IMR-90 (cell line): ENCODE results near the gene TINAG. TPM values are rescaled to one million over a fixed set of nuclear protein-coding genes. Genes with fewer than 3 reads are reported as not detected.

Source experiments
- ATAC-seq: fragments of 200-7000 bp; cut with Tn5 transposase; 2 replicates; pipeline ENCODE4 v1.9.1; 2020; ENCODE audit warnings: low read depth, mild to moderate bottlenecking, moderate library complexity
- BruUV-seq: library from RNA; stranded (reverse); fragments of 400-500 nt; replicated peaks from 2 replicates; lab custom pipeline; 2021; lab: Mats Ljungman, UMichigan
- CTCF ChIA-PET: fragments of 300-600 bp; formaldehyde crosslinking; extraction: SDS; loops from one replicate; lab custom pipeline; 2021; ENCODE audit warnings: antibody characterized with exemption; lab: Yijun Ruan, JAX
- POLR2A ChIA-PET: fragments of 300-600 bp; sonication (Branson Sonifier 250); formaldehyde crosslinking; loops from one replicate; lab custom pipeline; 2022; ENCODE audit warnings: antibody characterized with exemption; ENCODE audit not compliant: unreplicated experiment; lab: Charles Lee
- DNase-seq: peaks from one replicate; pipeline ENCODE4 v3.0.0; 2013
- H2AFZ ChIP-seq: replicated peaks from 2 replicates; pipeline ENCODE3; 2013; ENCODE audit warnings: low read length, mild to moderate bottlenecking; ENCODE audit not compliant: poor library complexity
- H2AK5ac ChIP-seq: 2 replicates; pipeline ENCODE4 v1.6.1; 2013; ENCODE audit warnings: low read depth, low read length, inconsistent platforms
- H2AK9ac ChIP-seq: replicated peaks from 2 replicates; pipeline ENCODE3; 2013; ENCODE audit warnings: mild to moderate bottlenecking, low read depth, low read length, moderate library complexity; ENCODE audit not compliant: poor library complexity
- H2BK120ac ChIP-seq: 2 replicates; pipeline ENCODE4 v1.6.1; 2013; ENCODE audit warnings: low read depth, low read length, inconsistent platforms
- H2BK15ac ChIP-seq: 3 replicates; pipeline ENCODE4 v1.6.1; 2013; ENCODE audit warnings: low read depth, low read length, inconsistent platforms
- H2BK20ac ChIP-seq: 2 replicates; pipeline ENCODE4 v1.6.1; 2013; ENCODE audit warnings: low read depth, mild to moderate bottlenecking, inconsistent platforms, low read length, moderate library complexity
- H2BK5ac ChIP-seq: 2 replicates; pipeline ENCODE4 v1.6.1; 2013; ENCODE audit warnings: mild to moderate bottlenecking, low read depth, low read length, inconsistent platforms; ENCODE audit not compliant: poor library complexity, severe bottlenecking
- H3K14ac ChIP-seq: replicated peaks from 2 replicates; pipeline ENCODE4 v1.6.1; 2013; ENCODE audit warnings: low read depth, low read length, inconsistent platforms
- H3K18ac ChIP-seq: 2 replicates; pipeline ENCODE4 v1.6.1; 2013; ENCODE audit warnings: low read depth, low read length, control low read depth
- H3K23ac ChIP-seq: 2 replicates; pipeline ENCODE4 v1.6.1; 2013; ENCODE audit warnings: low read depth, low read length, inconsistent platforms
- H3K27ac ChIP-seq: 2 replicates; pipeline ENCODE4 v1.5.1; 2013; ENCODE audit warnings: mild to moderate bottlenecking, control low read depth, low read length; ENCODE audit not compliant: insufficient read depth
- H3K27me3 ChIP-seq: 2 replicates; pipeline ENCODE4 v1.6.1; 2013; ENCODE audit warnings: low read length; ENCODE audit not compliant: control insufficient read depth, insufficient read depth
- H3K36me3 ChIP-seq: 2 replicates; pipeline ENCODE4 v1.6.1; 2013; ENCODE audit warnings: low read length, mixed read lengths; ENCODE audit not compliant: control insufficient read depth, insufficient read depth
- H3K4ac ChIP-seq: 2 replicates; pipeline ENCODE4 v1.6.1; 2013; ENCODE audit warnings: low read depth, low read length, inconsistent platforms
- H3K4me1 ChIP-seq: 2 replicates; pipeline ENCODE4 v1.6.1; 2013; ENCODE audit warnings: low read length, mixed read lengths; ENCODE audit not compliant: control insufficient read depth, insufficient read depth
- H3K4me2 ChIP-seq: 2 replicates; pipeline ENCODE4 v1.6.1; 2013; ENCODE audit warnings: low read depth, mild to moderate bottlenecking, control low read depth, low read length, moderate library complexity
- H3K4me3 ChIP-seq: 2 replicates; pipeline ENCODE4 v1.5.1; 2013; ENCODE audit warnings: low read depth, mild to moderate bottlenecking, control low read depth, low read length, moderate library complexity; ENCODE audit not compliant: insufficient read depth
- H3K56ac ChIP-seq: 2 replicates; pipeline ENCODE4 v1.6.1; 2013; ENCODE audit warnings: low read length, inconsistent platforms; ENCODE audit not compliant: insufficient read depth; ENCODE audit errors: extremely low read depth
- H3K79me1 ChIP-seq, 2 experiments: 2 replicates each; pipeline ENCODE4 v1.6.1; 2013; ENCODE audit warnings: low read length in 2 of 2, inconsistent platforms in 1 of 2, low read depth in 1 of 2
- H3K9ac ChIP-seq: 2 replicates; pipeline ENCODE4 v1.6.1; 2013; ENCODE audit warnings: low read depth, low read length, control low read depth
- H3K9me1 ChIP-seq: 2 replicates; pipeline ENCODE4 v1.6.1; 2013; ENCODE audit warnings: low read length, inconsistent platforms; ENCODE audit not compliant: insufficient read depth
- H3K9me3 ChIP-seq: 2 replicates; pipeline ENCODE4 v1.6.1; 2013; ENCODE audit warnings: low read length; ENCODE audit not compliant: control insufficient read depth, insufficient read depth
- H4K20me1 ChIP-seq: 2 replicates; pipeline ENCODE4 v1.6.1; 2013; ENCODE audit warnings: low read length, inconsistent platforms; ENCODE audit not compliant: insufficient read depth
- H4K5ac ChIP-seq: 2 replicates; pipeline ENCODE4 v1.6.1; 2013; ENCODE audit warnings: mild to moderate bottlenecking, low read depth, low read length, control low read depth
- H4K8ac ChIP-seq, 2 experiments: 2 replicates each; pipeline ENCODE4 v1.6.1; 2013; ENCODE audit warnings: low read depth in 2 of 2, low read length in 2 of 2, control low read depth in 1 of 2, inconsistent platforms in 1 of 2
- H4K91ac ChIP-seq: 2 replicates; pipeline ENCODE4 v1.6.1; 2013; ENCODE audit warnings: low read depth, low read length, inconsistent platforms; ENCODE audit not compliant: insufficient read depth
- BHLHE40 ChIP-seq: fragments of 150-350 bp; IDR thresholded peaks from 2 replicates; pipeline ENCODE4 v1.6.1; 2016; ENCODE audit warnings: mild to moderate bottlenecking, low read depth, low read length
- CEBPB ChIP-seq: IDR thresholded peaks from 2 replicates; pipeline ENCODE4 v1.6.1; 2012; ENCODE audit warnings: low read depth, low read length, improper control_type of control experiment
- CHD1 ChIP-seq: IDR thresholded peaks from 2 replicates; pipeline ENCODE4 v1.6.1; 2012; ENCODE audit warnings: low read depth, low read length, improper control_type of control experiment
- CTCF ChIP-seq: conservative IDR thresholded peaks from 2 replicates; pipeline ENCODE4 v1.5.1; 2012; ENCODE audit warnings: mild to moderate bottlenecking, low read depth, low read length, improper control_type of control experiment
- ELK1 ChIP-seq: fragments of 150-350 bp; IDR thresholded peaks from 2 replicates; pipeline ENCODE4 v1.6.1; 2016; ENCODE audit warnings: low read depth, mild to moderate bottlenecking, low read length, moderate library complexity, borderline replicate concordance
- MAFK ChIP-seq: IDR thresholded peaks from 2 replicates; pipeline ENCODE4 v1.6.1; 2012; ENCODE audit warnings: low read depth, low read length, improper control_type of control experiment
- MAZ ChIP-seq: IDR thresholded peaks from 2 replicates; pipeline ENCODE4 v1.6.1; 2012; ENCODE audit warnings: low read depth, mild to moderate bottlenecking, low read length, improper control_type of control experiment, moderate library complexity, borderline replicate concordance
- MXI1 ChIP-seq: IDR thresholded peaks from 2 replicates; pipeline ENCODE4 v1.6.1; 2012; ENCODE audit warnings: low read depth, mild to moderate bottlenecking, low read length, moderate library complexity, borderline replicate concordance
- RAD21 ChIP-seq: IDR thresholded peaks from 2 replicates; pipeline ENCODE4 v1.6.1; 2012; ENCODE audit warnings: low read length, improper control_type of control experiment
- RFX5 ChIP-seq: IDR thresholded peaks from 2 replicates; pipeline ENCODE4 v1.8.0; 2012; ENCODE audit warnings: low read depth, mild to moderate bottlenecking, low read length, moderate library complexity
- USF2 ChIP-seq: fragments of 150-350 bp; IDR thresholded peaks from 2 replicates; pipeline ENCODE4 v1.6.1; 2017; ENCODE audit warnings: mild to moderate bottlenecking, antibody characterized with exemption, low read length, low read depth
- WGBS, 2 experiments: methylation state at CpG; one replicate each; pipeline versions ENCODE4 v1.1.5 to v1.1.7; 2013; ENCODE audit warnings: missing lambda C conversion rate in 2 of 2; ENCODE audit not compliant: insufficient read length in 1 of 2; ENCODE audit errors: extremely low coverage in 2 of 2; 5-methylcytosine and 5-hydroxymethylcytosine counted together
- dilution Hi-C: fragments of 300-500 bp; cut with HindIII; formaldehyde crosslinking; loops from one replicate; pipeline ENCODE4 v1.14.3; 2018; ENCODE audit warnings: low sequenced_read_pairs; ENCODE audit not compliant: unreplicated experiment
- in situ Hi-C: fragments of 300-500 bp; cut with MboI; formaldehyde crosslinking; loops from 3 replicates; pipeline ENCODE4 v1.14.3; 2019; ENCODE audit warnings: low sequenced_read_pairs, inconsistent platforms, mixed read lengths
- intact Hi-C: fragments of 100-400 bp; cut with micrococcal nuclease; formaldehyde crosslinking; loops from 2 replicates; pipeline ENCODE4 v1.10.0; 2022
- polyA plus RNA-seq, 3 experiments: library from polyadenylated mRNA; depleted of rRNA; stranded (reverse); fragments of >200 nt; gene quantifications; 2 replicates each; pipeline ENCODE4 v1.2.3, GENCODE V29; 2012; ENCODE audit warnings: low replicate concordance in 1 of 3
- total RNA-seq: library from RNA; depleted of rRNA; stranded (reverse); fragments of >200 nt; gene quantifications from 2 replicates; pipeline ENCODE4 v1.2.3, GENCODE V29; 2012

Gene TINAG
- total and polyA plus RNA-seq, 2 of the 4 experiments (the other 2 are of a cell fraction), result not detected

GRCh38 chr6:54315656-54316055, 7.4 kb downstream of the TINAG start:
- DNase-seq (peak; percentile 10), ATAC-seq (no peak)
- H2BK120ac ChIP-seq, result no peak overlapping the region
- no peak overlapping the region for H3K4ac ChIP-seq
- no peak overlapping the region for H4K91ac ChIP-seq
- no peak overlapping the region for H3K23ac ChIP-seq
- H3K18ac ChIP-seq, result no peak overlapping the region
- H3K4me2 ChIP-seq, result no peak overlapping the region
- no peak overlapping the region for H3K4me3 ChIP-seq
- no peak overlapping the region for H2BK15ac ChIP-seq
- H3K9me3 ChIP-seq, result no peaks in the 10 kb centered on the region
- H4K20me1 ChIP-seq, result no peaks in the 10 kb centered on the region
- H2AFZ ChIP-seq, result no peak overlapping the region
- H2BK5ac ChIP-seq, result no peak overlapping the region
- H3K56ac ChIP-seq, result no peak overlapping the region
- in situ Hi-C loops (no loop called here), dilution Hi-C loops (no loop called here), intact Hi-C loops (no loop called here)
- H2BK20ac ChIP-seq, result no peak overlapping the region
- no peak overlapping the region for H3K9ac ChIP-seq
- POLR2A ChIA-PET, result no interaction called here
- CTCF ChIA-PET, result no interaction called here
- no peaks in the 10 kb centered on the region for H3K9me1 ChIP-seq
- no peak overlapping the region for H4K5ac ChIP-seq
- BruUV-seq, result no TSS peak
- TF ChIP-seq RFX5, result no peak
- no peak for TF ChIP-seq CHD1
- no peak for TF ChIP-seq CEBPB
- TF ChIP-seq RAD21, result no peak
- no peak for TF ChIP-seq MXI1
- no peak for TF ChIP-seq MAZ
- no peak for TF ChIP-seq USF2
- TF ChIP-seq CTCF, result no peak
- TF ChIP-seq MAFK, result no peak
- no peak for TF ChIP-seq BHLHE40
- TF ChIP-seq ELK1, result no peak
- H3K4me1 ChIP-seq, result no peaks in the 10 kb centered on the region
- H3K14ac ChIP-seq, result no peak overlapping the region
- no peaks in the 10 kb centered on the region for H3K36me3 ChIP-seq
- no peaks in the 10 kb centered on the region for H3K27me3 ChIP-seq
- no peak overlapping the region for H2AK9ac ChIP-seq
- H3K79me1 ChIP-seq, result no peaks in the 10 kb centered on the region
- no peak overlapping the region for H2AK5ac ChIP-seq
- H3K27ac ChIP-seq, result no peak overlapping the region
- H4K8ac ChIP-seq, result no peak overlapping the region
- 71% methylated on average over 1 of the region's 4 CpGs; no CpG with 5 or more reads in 1 of the 2 experiments for WGBS, 2 experiments
